Type B pancreatic cell (in vitro differentiated cells): ENCODE data around the gene KCNA2. TPM values are rescaled to one million over a fixed set of nuclear protein-coding genes. Genes with fewer than 3 reads are reported as not detected.

ENCODE experiments used
- DNase-seq: peaks from one replicate; pipeline ENCODE4 v3.0.0; 2021; ENCODE audit warnings: mixed read lengths; ENCODE audit not compliant: unreplicated experiment; ENCODE audit errors: extremely low spot score
- H3K27ac Mint-ChIP-seq: 2 replicates; pipeline ENCODE4 v1.8.0; 2021; ENCODE audit warnings: mild to moderate bottlenecking, mixed read lengths
- H3K27me3 Mint-ChIP-seq: 2 replicates; pipeline ENCODE4 v1.8.0; 2021; ENCODE audit warnings: mixed read lengths
- H3K36me3 Mint-ChIP-seq: 2 replicates; pipeline ENCODE4 v1.8.0; 2021; ENCODE audit warnings: mixed read lengths
- H3K4me1 Mint-ChIP-seq: one replicate; pipeline ENCODE4 v1.8.0; 2021; ENCODE audit warnings: mixed read lengths; ENCODE audit not compliant: unreplicated experiment
- H3K4me3 Mint-ChIP-seq: 2 replicates; pipeline ENCODE4 v1.8.0; 2021; ENCODE audit warnings: mild to moderate bottlenecking, mixed read lengths
- H3K9me3 Mint-ChIP-seq: 2 replicates; pipeline ENCODE4 v1.8.0; 2021; ENCODE audit warnings: mixed read lengths
- total RNA-seq: library from RNA; stranded (reverse); gene quantifications from 2 replicates; pipeline ENCODE4 v1.2.1, GENCODE V29; 2021; ENCODE audit warnings: low replicate concordance
- TF ChIP-seq, protein P1 (sequence below): fragments of 200-600 bp; sonication (generic); conservative IDR thresholded peaks from 2 replicates; pipeline ENCODE4 v1.5.0; 2021; ENCODE audit warnings: antibody characterized with exemption, mild to moderate bottlenecking

The KCNA2 gene
- total RNA-seq, 1 donor from 2014 or later, result 1.1 TPM

DNA sequence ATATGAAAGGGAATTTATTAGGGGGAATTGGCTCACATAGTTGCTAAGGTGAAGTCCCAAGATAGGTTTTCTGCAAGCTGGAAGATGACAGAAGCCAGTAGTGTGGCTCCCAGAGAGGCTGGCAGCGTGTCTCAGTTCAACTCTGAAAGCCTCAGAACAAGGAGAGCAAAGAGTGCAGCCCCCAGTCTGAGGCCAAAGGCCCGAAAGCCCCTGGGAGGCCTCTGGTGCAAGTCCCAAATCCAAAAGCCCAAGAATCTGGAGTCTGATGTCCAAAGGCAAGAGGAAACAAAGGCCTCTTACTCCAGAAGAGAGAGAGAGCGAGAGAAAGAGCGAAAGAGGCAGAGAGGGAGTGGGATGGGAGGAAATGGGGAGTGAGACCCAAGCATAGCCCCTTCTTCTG lies 18.3 kb downstream of the KCNA2 start:
- peaks cover 31% of the 10 kb centered on the region for H3K27me3 Mint-ChIP-seq
- no peak overlapping the region for H3K27ac Mint-ChIP-seq
- no peaks in the 10 kb centered on the region for H3K9me3 Mint-ChIP-seq
- no peaks in the 10 kb centered on the region for H3K36me3 Mint-ChIP-seq
- no peak overlapping the region for H3K4me3 Mint-ChIP-seq
- peak; percentile 27 for DNase-seq
- TF ChIP-seq, protein P1, sequence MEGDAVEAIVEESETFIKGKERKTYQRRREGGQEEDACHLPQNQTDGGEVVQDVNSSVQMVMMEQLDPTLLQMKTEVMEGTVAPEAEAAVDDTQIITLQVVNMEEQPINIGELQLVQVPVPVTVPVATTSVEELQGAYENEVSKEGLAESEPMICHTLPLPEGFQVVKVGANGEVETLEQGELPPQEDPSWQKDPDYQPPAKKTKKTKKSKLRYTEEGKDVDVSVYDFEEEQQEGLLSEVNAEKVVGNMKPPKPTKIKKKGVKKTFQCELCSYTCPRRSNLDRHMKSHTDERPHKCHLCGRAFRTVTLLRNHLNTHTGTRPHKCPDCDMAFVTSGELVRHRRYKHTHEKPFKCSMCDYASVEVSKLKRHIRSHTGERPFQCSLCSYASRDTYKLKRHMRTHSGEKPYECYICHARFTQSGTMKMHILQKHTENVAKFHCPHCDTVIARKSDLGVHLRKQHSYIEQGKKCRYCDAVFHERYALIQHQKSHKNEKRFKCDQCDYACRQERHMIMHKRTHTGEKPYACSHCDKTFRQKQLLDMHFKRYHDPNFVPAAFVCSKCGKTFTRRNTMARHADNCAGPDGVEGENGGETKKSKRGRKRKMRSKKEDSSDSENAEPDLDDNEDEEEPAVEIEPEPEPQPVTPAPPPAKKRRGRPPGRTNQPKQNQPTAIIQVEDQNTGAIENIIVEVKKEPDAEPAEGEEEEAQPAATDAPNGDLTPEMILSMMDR, result no peak
- no peaks in the 10 kb centered on the region for H3K4me1 Mint-ChIP-seq

- H3K27ac Mint-ChIP-seq, result no peak overlapping the region
- H3K9me3 Mint-ChIP-seq, result no peaks in the 10 kb centered on the region
- H3K4me1 Mint-ChIP-seq, result no peaks in the 10 kb centered on the region
- TF ChIP-seq, protein P1, result no peak
- peaks cover 27% of the 10 kb centered on the region for H3K27me3 Mint-ChIP-seq
- no peaks in the 10 kb centered on the region for H3K36me3 Mint-ChIP-seq
- no peak overlapping the region for H3K4me3 Mint-ChIP-seq
- DNase-seq, result peak; percentile 53
These were observed 20.7 kb downstream of the KCNA2 start for GRCh38 chr1:110585481-110585880.

DNA sequence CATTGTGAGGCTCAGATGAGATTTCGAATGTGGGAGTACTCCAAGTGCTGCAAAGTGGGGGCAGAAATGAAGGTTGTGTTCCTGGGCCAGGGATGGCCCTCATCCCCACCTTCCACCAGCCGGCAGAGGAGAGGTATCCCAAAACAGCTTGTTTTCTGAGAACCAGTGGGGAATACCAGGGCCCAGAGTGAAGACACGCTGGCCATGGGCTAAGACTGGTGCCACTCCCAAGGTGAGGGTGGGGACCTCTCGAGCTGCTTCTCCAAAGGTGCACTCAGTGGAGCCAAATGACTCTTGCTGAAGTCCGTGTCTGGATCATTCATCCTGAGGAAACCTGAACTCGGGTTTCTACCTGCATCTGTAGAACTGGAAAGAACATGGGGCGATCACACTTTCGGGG lies 22.1 kb downstream of the KCNA2 start:
- DNase-seq, result no peak
- Mint-ChIP-seq H3K9me3 (no peaks in the 10 kb centered on the region), H3K27me3 (peaks cover 31% of the 10 kb centered on the region), H3K4me1 (no peaks in the 10 kb centered on the region), H3K36me3 (no peaks in the 10 kb centered on the region), H3K27ac (no peak overlapping the region), H3K4me3 (no peak overlapping the region)
- TF ChIP-seq, protein P1, result no peak

DNA sequence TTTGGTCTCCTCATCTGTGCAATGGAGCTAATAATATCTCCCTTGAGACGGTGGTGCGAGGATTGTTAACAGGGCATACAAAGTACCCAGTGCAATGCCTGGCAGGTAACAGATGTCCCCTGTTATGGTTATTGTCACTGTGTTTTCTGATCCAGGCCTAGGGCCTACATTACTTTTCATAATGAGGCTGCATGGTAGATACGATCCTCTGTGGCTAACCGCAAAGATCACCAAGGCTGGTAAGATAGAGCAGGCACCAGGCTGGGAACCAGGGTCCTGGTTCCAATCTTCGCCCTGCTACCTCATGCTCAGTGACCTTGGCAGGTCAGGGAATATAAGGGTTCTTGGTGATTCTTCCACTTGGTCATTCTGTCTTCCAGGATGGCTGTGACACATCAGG lies 22.7 kb downstream of the KCNA2 start:
- H3K27ac Mint-ChIP-seq, result no peak overlapping the region
- H3K4me3 Mint-ChIP-seq, result no peak overlapping the region
- no peaks in the 10 kb centered on the region for H3K4me1 Mint-ChIP-seq
- H3K36me3 Mint-ChIP-seq, result no peaks in the 10 kb centered on the region
- no peaks in the 10 kb centered on the region for H3K9me3 Mint-ChIP-seq
- H3K27me3 Mint-ChIP-seq, result peaks cover 29% of the 10 kb centered on the region
- DNase-seq, result no peak
- TF ChIP-seq, protein P1, result no peak

DNA sequence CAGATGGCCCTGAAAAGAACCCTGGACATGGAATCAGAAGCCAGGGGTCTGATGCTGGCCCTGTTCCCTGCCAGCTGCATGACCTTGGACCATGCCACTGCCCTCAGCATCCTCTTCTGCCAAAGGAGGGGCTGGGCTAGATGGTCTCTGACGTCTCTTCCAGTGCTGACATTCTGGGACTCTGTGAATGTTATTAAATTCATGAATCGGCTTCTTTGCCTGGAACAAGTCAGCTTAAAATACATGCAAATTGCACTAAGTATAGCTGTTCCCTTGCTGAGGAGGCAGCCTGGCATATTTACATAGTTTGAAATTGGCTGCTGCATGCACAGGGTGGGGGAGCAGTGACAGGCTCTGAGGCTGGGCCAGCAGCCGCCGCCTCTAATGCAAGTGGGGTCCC lies 23.8 kb downstream of the KCNA2 start:
- H3K27me3 Mint-ChIP-seq, result peaks cover 19% of the 10 kb centered on the region
- no peak overlapping the region for H3K4me3 Mint-ChIP-seq
- DNase-seq, result peak; percentile 42
- no peaks in the 10 kb centered on the region for H3K9me3 Mint-ChIP-seq
- TF ChIP-seq, protein P1, result no peak
- no peaks in the 10 kb centered on the region for H3K4me1 Mint-ChIP-seq
- no peaks in the 10 kb centered on the region for H3K36me3 Mint-ChIP-seq
- H3K27ac Mint-ChIP-seq, result no peak overlapping the region

- TF ChIP-seq, protein P1, result no peak
- Mint-ChIP-seq H3K36me3 (no peaks in the 10 kb centered on the region), H3K4me3 (no peak overlapping the region), H3K4me1 (no peaks in the 10 kb centered on the region), H3K27ac (no peak overlapping the region), H3K27me3 (peaks cover 21% of the 10 kb centered on the region), H3K9me3 (no peaks in the 10 kb centered on the region)
- peak; percentile 25 for DNase-seq
These were observed 24.4 kb downstream of the KCNA2 start for GRCh38 chr1:110581682-110582145.
